Measurements from ENCODE around the gene NDC1.
"Not testable (repeated sequence)": the region's sequence is repeated elsewhere in the genome, so short reads cannot be mapped to it uniquely, and the experiment has no call there.

NDC1 gene

GRCh38 chr1:53837924-53838653 lies at the start of gene NDC1:
TSS of gene NDC1 (minus strand) at chr1:53838296. CDS start at chr1:53838261, 35 bp downstream.
- peak; percentile 5 for TF ChIP-seq CTCF (IDR thresholded peaks at IDR 0.05; ENCODE audit: borderline replicate concordance, control extremely low read depth, extremely low read depth, insufficient read depth, missing control alignments)
- peak; percentile 89 for DNase-seq (ENCODE audit: low spot score)
- in situ Hi-C loops (cut with MboI; ENCODE audit: low sequenced_read_pairs, unreplicated experiment), result no loop called here

- DNase-seq (ENCODE audit: low spot score); in situ Hi-C loops (cut with MboI; ENCODE audit: low sequenced_read_pairs, unreplicated experiment): not testable (repeated sequence)
Measured at GRCh38 chr1:53883600-53883999, 45.5 kb upstream of the NDC1 start.

- in situ Hi-C loops (cut with MboI; ENCODE audit: low sequenced_read_pairs, unreplicated experiment); DNase-seq (ENCODE audit: low spot score): not testable (repeated sequence)
Measured at GRCh38 chr1:53881853-53882252, 43.8 kb upstream of the NDC1 start.

- peak; percentile 37 for DNase-seq (ENCODE audit: low spot score)
- peak; percentile 33 for TF ChIP-seq CTCF (IDR thresholded peaks at IDR 0.05; ENCODE audit: borderline replicate concordance, control extremely low read depth, extremely low read depth, insufficient read depth, missing control alignments)
- in situ Hi-C loops (cut with MboI; ENCODE audit: low sequenced_read_pairs, unreplicated experiment), result no loop called here
Measured at GRCh38 chr1:53878492-53879105, 40.5 kb upstream of the NDC1 start.

- DNase-seq (ENCODE audit: low spot score); in situ Hi-C loops (cut with MboI; ENCODE audit: low sequenced_read_pairs, unreplicated experiment): not testable (repeated sequence)
Measured at GRCh38 chr1:53875150-53875549, 37.1 kb upstream of the NDC1 start.

GRCh38 chr1:53871773-53872484 lies 33.8 kb upstream of the NDC1 start:
- TF ChIP-seq CTCF (IDR thresholded peaks at IDR 0.05; ENCODE audit: borderline replicate concordance, control extremely low read depth, extremely low read depth, insufficient read depth, missing control alignments), result no peak
- in situ Hi-C loops (cut with MboI; ENCODE audit: low sequenced_read_pairs, unreplicated experiment), result no loop called here
- no peak for DNase-seq (ENCODE audit: low spot score)

GRCh38 chr1:53871221-53871620 lies 33.1 kb upstream of the NDC1 start:
- no peak for DNase-seq (ENCODE audit: low spot score)
- in situ Hi-C loops (cut with MboI; ENCODE audit: low sequenced_read_pairs, unreplicated experiment), result no loop called here
- TF ChIP-seq CTCF (IDR thresholded peaks at IDR 0.05; ENCODE audit: borderline replicate concordance, control extremely low read depth, extremely low read depth, insufficient read depth, missing control alignments), result no peak

- no peak for TF ChIP-seq CTCF (IDR thresholded peaks at IDR 0.05; ENCODE audit: borderline replicate concordance, control extremely low read depth, extremely low read depth, insufficient read depth, missing control alignments)
- in situ Hi-C loops (cut with MboI; ENCODE audit: low sequenced_read_pairs, unreplicated experiment), result loop anchor here (5.0 kb wide), 1 partner anchor 88 kb away; no protein-coding TSS in a partner anchor
- no peak for DNase-seq (ENCODE audit: low spot score)
Measured at GRCh38 chr1:53869454-53870117, 31.5 kb upstream of the NDC1 start.
